Testis (tissue), 3 donors: ENCODE measurements around the gene SPSB1. TPM values are rescaled to one million over a fixed set of nuclear protein-coding genes. Genes with fewer than 3 reads are reported as not detected.

Source experiments
- DNase-seq: peaks from one replicate; pipeline ENCODE4 v3.0.0-alpha.2; 2019
- H3K27ac ChIP-seq, 2 donors: fragments of 200-600 bp; sonication (generic); one replicate each; pipeline ENCODE4 v1.5.1; 2019
- H3K27me3 ChIP-seq: fragments of 200-600 bp; sonication (generic); one replicate; pipeline ENCODE4 v1.5.1; 2019
- H3K36me3 ChIP-seq: fragments of 200-600 bp; sonication (generic); one replicate; pipeline ENCODE4 v1.5.1; 2017; ENCODE audit warnings: low read depth; ENCODE audit errors: missing control alignments
- H3K4me1 ChIP-seq: fragments of 200-600 bp; sonication (generic); one replicate; pipeline ENCODE4 v1.5.1; 2019
- H3K4me3 ChIP-seq, 2 donors: fragments of 200-600 bp; sonication (generic); one replicate each; pipeline ENCODE4 v1.5.1; 2017 to 2019
- H3K9me3 ChIP-seq: fragments of 200-600 bp; sonication (generic); one replicate; pipeline ENCODE4 v1.5.1; 2017
- CTCF ChIP-seq, 3 experiments: fragments of 450-650 bp in 2 of 3; fragments of 200-600 bp in 1 of 3; sonication (generic) in 1 of 3; IDR thresholded peaks; one replicate each; pipeline ENCODE4 v1.5.1; 2016 to 2019; ENCODE audit warnings: antibody characterized with exemption in 3 of 3, mild to moderate bottlenecking in 2 of 3, moderate library complexity in 1 of 3
- POLR2A ChIP-seq: fragments of 450-650 bp; IDR thresholded peaks from one replicate; pipeline ENCODE4 v1.6.1; 2017; ENCODE audit warnings: antibody characterized with exemption, mild to moderate bottlenecking, moderate library complexity
- whole genome bisulfite sequencing, 2 donors: methylation state at CpG; one replicate each; pipeline ENCODE4 v1.1.5; 2018; 5-methylcytosine and 5-hydroxymethylcytosine counted together
- intact Hi-C: fragments of 100-400 bp; cut with DNase I; formaldehyde crosslinking; loops from one replicate; pipeline ENCODE4 v1.15.1; 2023; ENCODE audit warnings: low total_unique reads
- polyA plus RNA-seq: library from polyadenylated mRNA; stranded (reverse); fragments of 350-450 nt; fragmentation: Illumina TruSeq; extraction: RNeasy Lipid Tissue Mini Kit (QIAGEN cat#74804); gene quantifications from one replicate; pipeline ENCODE4 v1.2.3, GENCODE V29; 2014; ENCODE audit warnings: low read depth, low replicate concordance; ENCODE audit not compliant: insufficient read depth
- total RNA-seq, 2 donors: library from RNA; depleted of rRNA; stranded (reverse); fragments of >200 nt; gene quantifications; one replicate each; pipeline ENCODE4 v1.2.3, GENCODE V29; 2016

Gene SPSB1
- total and polyA plus RNA-seq, 3 donors from 2014 or later, result 19.8 to 37.9 (median 30.0) TPM

DNA sequence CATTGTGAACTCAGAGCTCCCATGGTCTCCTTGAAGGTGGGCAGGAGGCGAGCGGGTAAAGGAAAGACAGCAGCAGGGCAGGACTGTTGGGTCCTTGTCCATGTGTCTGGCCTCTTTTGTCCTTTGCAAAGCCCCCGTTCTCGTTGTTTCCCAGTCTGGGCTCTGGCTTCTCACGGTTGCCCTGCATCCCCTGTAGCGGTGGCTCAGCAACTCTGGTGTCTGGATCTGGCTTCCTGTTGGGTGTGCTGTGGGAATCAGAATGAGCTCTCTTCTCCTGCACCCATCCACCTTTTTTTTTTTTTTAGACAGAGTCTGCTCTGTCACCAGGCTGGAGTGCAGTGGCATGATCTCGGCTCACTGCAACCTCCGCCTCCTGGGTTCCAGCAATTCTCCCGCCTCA is 47.0 kb upstream of the SPSB1 start:
- H3K27ac ChIP-seq, result no peak overlapping the region
- H3K36me3 ChIP-seq, result no peaks in the 10 kb centered on the region
- peaks cover 58% of the 10 kb centered on the region for H3K4me1 ChIP-seq

GRCh38 chr1:9246215-9246614 is 46.5 kb upstream of the SPSB1 start:
- no peak overlapping the region for H3K4me3 ChIP-seq
- H3K4me1 ChIP-seq, result peaks cover 58% of the 10 kb centered on the region
- no peaks in the 10 kb centered on the region for H3K27me3 ChIP-seq
- H3K36me3 ChIP-seq, result no peaks in the 10 kb centered on the region
- no peak for DNase-seq
- TF ChIP-seq CTCF (IDR thresholded peaks at IDR 0.05) (no peak), POLR2A (no peak)
- WGBS, 2 donors, result 91 to 93% methylated on average over 5 of the region's 5 CpGs
- no peak overlapping the region for H3K27ac ChIP-seq
- H3K9me3 ChIP-seq, result no peaks in the 10 kb centered on the region
- intact Hi-C loops, result no loop called here

More for the DNA sequence above, 47.0 kb upstream of the SPSB1 start:
- intact Hi-C loops, result no loop called here
- no peak overlapping the region for H3K4me3 ChIP-seq
- no peak for DNase-seq
- 93 to 98% methylated on average over 9 of the region's 9 CpGs for WGBS, 2 donors
- H3K27me3 ChIP-seq, result no peaks in the 10 kb centered on the region
- H3K9me3 ChIP-seq, result no peaks in the 10 kb centered on the region
- TF ChIP-seq CTCF (IDR thresholded peaks at IDR 0.05), result no peak

- peaks cover 58% of the 10 kb centered on the region for H3K4me1 ChIP-seq
- H3K27ac ChIP-seq, result no peak overlapping the region
- WGBS, 2 donors, result 79 to 92% methylated on average over 35 to 41 of the region's 41 CpGs
- no peaks in the 10 kb centered on the region for H3K36me3 ChIP-seq
- intact Hi-C loops, result no loop called here
- no peak for DNase-seq
- H3K9me3 ChIP-seq, result no peaks in the 10 kb centered on the region
- TF ChIP-seq CTCF (IDR thresholded peaks at IDR 0.05) (no peak), POLR2A (no peak)
- H3K27me3 ChIP-seq, result no peaks in the 10 kb centered on the region
- H3K4me3 ChIP-seq, result no peak overlapping the region
Observed at GRCh38 chr1:9246841-9247785, 45.6 kb upstream of the SPSB1 start.

DNA sequence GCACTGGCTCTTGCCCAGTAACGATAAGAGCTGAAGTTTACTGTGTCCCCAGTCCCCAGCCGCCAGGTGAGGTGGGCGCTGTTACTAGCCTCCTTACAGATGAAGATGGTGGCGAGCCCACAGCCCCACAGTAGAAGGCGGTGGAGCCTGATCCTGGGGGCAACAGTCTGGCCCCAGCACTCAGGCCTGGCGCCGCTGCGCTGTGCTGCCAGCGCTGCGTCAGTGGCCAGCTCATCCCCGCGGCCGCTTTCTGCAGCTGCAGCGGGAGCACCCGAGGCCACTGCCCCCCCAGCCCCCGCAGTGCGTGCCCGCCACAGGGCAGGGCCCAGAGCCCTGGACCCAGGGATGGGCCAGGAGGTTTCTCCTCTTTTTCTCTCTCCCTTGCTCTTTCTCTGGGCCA is 44.8 kb upstream of the SPSB1 start:
- intact Hi-C loops, result no loop called here
- Histone ChIP-seq H3K4me1 (peaks cover 59% of the 10 kb centered on the region), H3K4me3 (no peak overlapping the region), H3K9me3 (no peaks in the 10 kb centered on the region), H3K36me3 (no peaks in the 10 kb centered on the region), H3K27ac (no peak overlapping the region), H3K27me3 (no peaks in the 10 kb centered on the region)
- TF ChIP-seq POLR2A, result no peak
- no peak for TF ChIP-seq CTCF (IDR thresholded peaks at IDR 0.05)
- 80 to 90% methylated on average over 5 to 18 of the region's 18 CpGs for WGBS, 2 donors
- DNase-seq, result no peak
